ENCODE measurements around the gene TMEM201. TPM values are rescaled to one million over a fixed set of nuclear protein-coding genes. Genes with fewer than 3 reads are reported as not detected.

Gene TMEM201
- total and polyA plus RNA-seq, 4 donors, result 4.5 to 10.8 (median 5.8) TPM

GRCh38 chr1:9586147-9586766 is 2.5 kb upstream of the TMEM201 start:
- H3K4me3 ChIP-seq, result no peak overlapping the region
- no peaks in the 10 kb centered on the region for H3K9me3 ChIP-seq (ENCODE audit: control insufficient read depth in 4 of 4, insufficient read depth in 3 of 4, low read length in 3 of 4)
- no peak overlapping the region for H3K27ac ChIP-seq (ENCODE audit: low read depth in 1 of 2, low read length in 1 of 2)
- H3K27me3 ChIP-seq (ENCODE audit: control insufficient read depth in 3 of 3, insufficient read depth in 3 of 3, low read length in 2 of 3), result no peaks in the 10 kb centered on the region
- H3K9ac ChIP-seq (ENCODE audit: insufficient read depth in 1 of 2, low read length in 2 of 2), result no peak overlapping the region
- ATAC-seq (ENCODE audit: insufficient read depth, low FRiP score) (no peak), DNase-seq (no peak)
- H3K36me3 ChIP-seq (ENCODE audit: control insufficient read depth in 4 of 4, insufficient read depth in 4 of 4, low read length in 4 of 4), result peaks cover 0 to 6% (median 2%) of the 10 kb centered on the region in 4 donors
- TF ChIP-seq CTCF (IDR thresholded peaks at IDR 0.05; ENCODE audit: control extremely low read depth, extremely low read depth), result no peak
- WGBS, 2 donors, result 89 to 92% methylated on average over 3 of the region's 3 CpGs
- peaks cover 0 to 21% (median 11%) of the 10 kb centered on the region in 5 donors for H3K4me1 ChIP-seq (ENCODE audit: control insufficient read depth in 5 of 5, insufficient read depth in 5 of 5, low read length in 5 of 5)

DNA sequence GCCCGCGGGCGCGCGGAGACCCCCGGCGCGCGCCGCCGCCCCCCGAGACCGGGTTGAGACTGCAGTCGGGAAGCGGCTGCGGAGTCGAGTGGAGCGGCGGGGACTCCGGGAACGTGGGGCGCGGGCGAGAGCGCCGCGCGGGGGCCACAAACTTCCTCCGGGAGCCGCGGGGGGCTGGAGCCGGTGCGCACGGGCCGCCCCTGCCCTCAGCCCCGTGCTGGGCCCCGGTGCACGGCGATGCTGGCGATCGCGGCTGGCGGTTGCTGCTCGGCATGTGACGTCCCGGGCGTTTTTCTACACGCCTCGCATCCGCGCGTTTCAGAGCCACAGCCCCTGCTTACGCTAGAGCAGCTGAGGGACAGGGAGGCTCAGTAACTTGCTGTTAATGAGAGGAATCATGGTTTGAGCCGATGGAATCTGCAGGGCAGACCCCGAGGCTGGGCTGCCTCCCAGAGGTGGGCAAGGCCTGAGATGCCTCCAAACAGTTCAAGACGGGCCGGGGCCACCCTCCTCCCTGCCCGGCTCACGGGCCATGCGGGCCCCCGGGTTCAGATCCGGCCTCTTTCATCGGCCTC is 520 bp downstream of the TMEM201 start:
- no peak for TF ChIP-seq CTCF (IDR thresholded peaks at IDR 0.05; ENCODE audit: control extremely low read depth, extremely low read depth)
- Histone ChIP-seq H3K27me3 (ENCODE audit: control insufficient read depth in 3 of 3, insufficient read depth in 3 of 3, low read length in 2 of 3) (no peaks in the 10 kb centered on the region), H3K9ac (ENCODE audit: insufficient read depth in 1 of 2, low read length in 2 of 2) (peak overlapping the region in 1 of 2 donors; percentile 5), H3K27ac (ENCODE audit: low read depth in 1 of 2, low read length in 1 of 2) (peak overlapping the region in 1 of 2 donors; percentile 20), H3K4me3 (peak overlapping the region; percentile 65), H3K36me3 (ENCODE audit: control insufficient read depth in 4 of 4, insufficient read depth in 4 of 4, low read length in 4 of 4) (peaks cover 0 to 2% (median under 1%) of the 10 kb centered on the region in 4 donors), H3K9me3 (ENCODE audit: control insufficient read depth in 4 of 4, insufficient read depth in 3 of 4, low read length in 3 of 4) (no peaks in the 10 kb centered on the region), H3K4me1 (ENCODE audit: control insufficient read depth in 5 of 5, insufficient read depth in 5 of 5, low read length in 5 of 5) (peaks cover 13 to 46% (median 23%) of the 10 kb centered on the region in 5 donors)
- WGBS, 2 donors, result 0 to 1% methylated on average over 35 to 63 of the region's 63 CpGs
- peak; percentile 36 to 42 (median 41) for DNase-seq
- no peak for ATAC-seq (ENCODE audit: insufficient read depth, low FRiP score)

DNA sequence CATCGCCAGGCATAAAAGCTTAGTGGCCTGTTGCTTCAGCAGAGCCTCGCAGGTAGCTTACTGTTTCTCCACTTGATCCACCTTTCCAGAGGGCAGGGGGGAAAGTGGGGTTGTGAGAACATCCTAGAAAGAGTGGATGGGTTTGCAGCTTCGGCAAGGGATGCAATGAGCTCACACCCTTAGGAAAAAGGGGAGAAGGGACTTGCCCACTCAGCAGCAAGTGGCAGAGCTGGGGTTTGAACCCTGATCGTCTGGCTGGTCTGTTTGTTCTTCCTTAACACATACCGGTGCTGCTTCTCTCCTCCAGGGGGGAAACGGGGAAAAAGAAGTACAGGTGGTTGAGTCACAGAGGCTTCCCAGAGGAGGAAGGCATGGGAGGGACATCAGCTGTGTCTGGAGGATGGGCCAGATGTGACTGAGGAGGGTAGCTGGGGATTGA is 1.0 kb downstream of the TMEM201 start:
- ATAC-seq (ENCODE audit: insufficient read depth, low FRiP score) (no peak), DNase-seq (no peak)
- Histone ChIP-seq H3K36me3 (ENCODE audit: control insufficient read depth in 4 of 4, insufficient read depth in 4 of 4, low read length in 4 of 4) (peaks cover 0 to 2% (median 0%) of the 10 kb centered on the region in 4 donors), H3K9ac (ENCODE audit: insufficient read depth in 1 of 2, low read length in 2 of 2) (peak overlapping the region; percentile 5 to 68), H3K9me3 (ENCODE audit: control insufficient read depth in 4 of 4, insufficient read depth in 3 of 4, low read length in 3 of 4) (no peaks in the 10 kb centered on the region), H3K27me3 (ENCODE audit: control insufficient read depth in 3 of 3, insufficient read depth in 3 of 3, low read length in 2 of 3) (no peaks in the 10 kb centered on the region), H3K4me3 (no peak overlapping the region), H3K27ac (ENCODE audit: low read depth in 1 of 2, low read length in 1 of 2) (no peak overlapping the region), H3K4me1 (ENCODE audit: control insufficient read depth in 5 of 5, insufficient read depth in 5 of 5, low read length in 5 of 5) (peaks cover 13 to 48% (median 25%) of the 10 kb centered on the region in 5 donors)
- 11 to 13% methylated on average over 6 of the region's 6 CpGs for WGBS, 2 donors
- no peak for TF ChIP-seq CTCF (IDR thresholded peaks at IDR 0.05; ENCODE audit: control extremely low read depth, extremely low read depth)
